ENCODE data around the gene FHAD1.

The FHAD1 gene

GRCh38 chr1:15428815-15429435 is 181.9 kb downstream of the FHAD1 start:
- no peak overlapping the region for H3K4me3 ChIP-seq (ENCODE audit: low read depth, low read length)
- no peaks in the 10 kb centered on the region for H3K36me3 ChIP-seq (replicated peaks)
- H3K27ac ChIP-seq, result no peak overlapping the region

GRCh38 chr1:15429701-15430149 is 182.7 kb downstream of the FHAD1 start:
- in situ Hi-C loops (cut with HindIII; ENCODE audit: low pct_ligation_motif_present, low sequenced_read_pairs), result no loop called here
- H3K27ac ChIP-seq, result no peak overlapping the region
- no peak for TF ChIP-seq CTCF (IDR thresholded peaks at IDR 0.05; ENCODE audit: low read depth, low read length, missing control alignments)
- peak; percentile 62 for DNase-seq
- no peaks in the 10 kb centered on the region for H3K27me3 ChIP-seq (replicated peaks)
- H3K36me3 ChIP-seq (replicated peaks), result no peaks in the 10 kb centered on the region
- H3K4me3 ChIP-seq (ENCODE audit: low read depth, low read length), result no peak overlapping the region

More at GRCh38 chr1:15428815-15429435, 181.9 kb downstream of the FHAD1 start:
- in situ Hi-C loops (cut with HindIII; ENCODE audit: low pct_ligation_motif_present, low sequenced_read_pairs), result no loop called here
- H3K27me3 ChIP-seq (replicated peaks), result no peaks in the 10 kb centered on the region
- no peak for DNase-seq
- TF ChIP-seq CTCF (IDR thresholded peaks at IDR 0.05; ENCODE audit: low read depth, low read length, missing control alignments), result no peak

GRCh38 chr1:15430787-15431570 is 184.0 kb downstream of the FHAD1 start:
- peak; percentile 58 for DNase-seq
- TF ChIP-seq CTCF (IDR thresholded peaks at IDR 0.05; ENCODE audit: low read depth, low read length, missing control alignments), result peak; percentile 96
- H3K27ac ChIP-seq, result no peak overlapping the region
- no peaks in the 10 kb centered on the region for H3K27me3 ChIP-seq (replicated peaks)
- in situ Hi-C loops (cut with HindIII; ENCODE audit: low pct_ligation_motif_present, low sequenced_read_pairs), result no loop called here
- no peaks in the 10 kb centered on the region for H3K36me3 ChIP-seq (replicated peaks)
- H3K4me3 ChIP-seq (ENCODE audit: low read depth, low read length), result no peak overlapping the region

- no peak for TF ChIP-seq CTCF (IDR thresholded peaks at IDR 0.05; ENCODE audit: low read depth, low read length, missing control alignments)
- no peak overlapping the region for H3K27ac ChIP-seq
- no peaks in the 10 kb centered on the region for H3K27me3 ChIP-seq (replicated peaks)
- DNase-seq, result no peak
- in situ Hi-C loops (cut with HindIII; ENCODE audit: low pct_ligation_motif_present, low sequenced_read_pairs), result no loop called here
- H3K36me3 ChIP-seq (replicated peaks), result no peaks in the 10 kb centered on the region
- H3K4me3 ChIP-seq (ENCODE audit: low read depth, low read length), result no peak overlapping the region
These were observed 184.5 kb downstream of the FHAD1 start for GRCh38 chr1:15431571-15431948.

- H3K27ac ChIP-seq, result no peak overlapping the region
- no peak for TF ChIP-seq CTCF (IDR thresholded peaks at IDR 0.05; ENCODE audit: low read depth, low read length, missing control alignments)
These were observed 185.3 kb downstream of the FHAD1 start for GRCh38 chr1:15432324-15432723.

More at GRCh38 chr1:15432324-15432723, 185.3 kb downstream of the FHAD1 start:
- in situ Hi-C loops (cut with HindIII; ENCODE audit: low pct_ligation_motif_present, low sequenced_read_pairs), result no loop called here
- H3K4me3 ChIP-seq (ENCODE audit: low read depth, low read length), result no peak overlapping the region
- no peaks in the 10 kb centered on the region for H3K36me3 ChIP-seq (replicated peaks)
- no peaks in the 10 kb centered on the region for H3K27me3 ChIP-seq (replicated peaks)
- DNase-seq, result no peak
